Inferior parietal cortex (tissue), 1 donor: ENCODE measurements around the gene TAS2R38.
"Not testable (repeated sequence)": the region's sequence is repeated elsewhere in the genome, so short reads cannot be mapped to it uniquely, and the experiment has no call there.

Experiments
- DNase-seq: peaks from one replicate; pipeline ENCODE4 v3.0.0-alpha.2; 2016; ENCODE audit errors: extremely low spot score

Gene TAS2R38

GRCh38 chr7:141973673-141974072 lies at the start of gene TAS2R38:
Gene TAS2R38, minus strand, starts transcription at chr7:141973773. Its CDS starts 84 bp downstream, at chr7:141973689.
- DNase-seq: no peak

GRCh38 chr7:142018154-142018553 lies 44.6 kb upstream of the TAS2R38 start:
- DNase-seq: no peak

GRCh38 chr7:142017451-142017850 lies 43.9 kb upstream of the TAS2R38 start:
- no peak for DNase-seq

GRCh38 chr7:142012825-142013511 lies 39.4 kb upstream of the TAS2R38 start:
- DNase-seq: no peak

- no peak for DNase-seq
Measured at GRCh38 chr7:142010952-142011548, 37.5 kb upstream of the TAS2R38 start.

GRCh38 chr7:142009187-142009586 lies 35.6 kb upstream of the TAS2R38 start:
- no peak for DNase-seq

GRCh38 chr7:142006577-142006976 lies 33.0 kb upstream of the TAS2R38 start:
- no peak for DNase-seq

GRCh38 chr7:142002179-142002578 lies 28.6 kb upstream of the TAS2R38 start:
- DNase-seq: no peak

- DNase-seq: no peak
Measured at GRCh38 chr7:142001163-142001874, 27.7 kb upstream of the TAS2R38 start.

GRCh38 chr7:142000244-142000643 lies 26.7 kb upstream of the TAS2R38 start:
- no peak for DNase-seq

- DNase-seq: no peak
Measured at GRCh38 chr7:141999058-141999623, 25.6 kb upstream of the TAS2R38 start.

GRCh38 chr7:141993354-141993753 lies 19.8 kb upstream of the TAS2R38 start:
- DNase-seq: no peak

- DNase-seq: no peak
Measured at GRCh38 chr7:141992688-141993087, 19.1 kb upstream of the TAS2R38 start.

- no peak for DNase-seq
Measured at GRCh38 chr7:141992156-141992555, 18.6 kb upstream of the TAS2R38 start.

- DNase-seq: no peak
Measured at GRCh38 chr7:141991140-141991539, 17.6 kb upstream of the TAS2R38 start.

GRCh38 chr7:141990011-141990725 lies 16.6 kb upstream of the TAS2R38 start:
- DNase-seq: no peak

- not testable (repeated sequence) for DNase-seq
Measured at GRCh38 chr7:141987803-141988202, 14.2 kb upstream of the TAS2R38 start.

- DNase-seq: no peak
Measured at GRCh38 chr7:141986923-141987322, 13.3 kb upstream of the TAS2R38 start.

GRCh38 chr7:141985926-141986325 lies 12.4 kb upstream of the TAS2R38 start:
- DNase-seq: not testable (repeated sequence)

GRCh38 chr7:141979568-141979967 lies 6.0 kb upstream of the TAS2R38 start:
- no peak for DNase-seq

- DNase-seq: no peak
Measured at GRCh38 chr7:141978351-141978750, 4.8 kb upstream of the TAS2R38 start.
